NCI-H2107 treated with DMSO at 0.1 percent for 48 hours (cell line): Measurements from ENCODE around the gene SLC7A4.
"Not testable (repeated sequence)": the region's sequence is repeated elsewhere in the genome, so short reads cannot be mapped to it uniquely, and the experiment has no call there.

ENCODE experiments used
- DNase-seq: peaks from one replicate; lab custom pipeline; 2025; ENCODE audit not compliant: unreplicated experiment; lab: John Stamatoyannopoulos, UW

The SLC7A4 gene

GRCh38 chr22:21043860-21044535 is 11.6 kb upstream of the SLC7A4 start:
- DNase-seq: no peak

GRCh38 chr22:21042978-21043859 is 10.9 kb upstream of the SLC7A4 start:
- DNase-seq: no peak

- DNase-seq: no peak
Measured at GRCh38 chr22:21041937-21042336, 9.6 kb upstream of the SLC7A4 start.

GRCh38 chr22:21039158-21039557 is 6.8 kb upstream of the SLC7A4 start:
- not testable (repeated sequence) for DNase-seq

- no peak for DNase-seq
Measured at GRCh38 chr22:21038405-21038804, 6.0 kb upstream of the SLC7A4 start.

GRCh38 chr22:21034989-21035388 is 2.6 kb upstream of the SLC7A4 start:
- DNase-seq: no peak

GRCh38 chr22:21033895-21034294 is 1.5 kb upstream of the SLC7A4 start:
- DNase-seq: no peak

- no peak for DNase-seq
Measured at GRCh38 chr22:21032868-21033688, 717 bp upstream of the SLC7A4 start.

GRCh38 chr22:21031545-21032036 is 770 bp downstream of the SLC7A4 start:
- no peak for DNase-seq

GRCh38 chr22:21030621-21031544 is 1.5 kb downstream of the SLC7A4 start:
- DNase-seq: no peak

- no peak for DNase-seq
Measured at GRCh38 chr22:21030032-21030431, 2.3 kb downstream of the SLC7A4 start.

GRCh38 chr22:21029486-21030025 is 2.8 kb downstream of the SLC7A4 start:
- DNase-seq: no peak

GRCh38 chr22:21028277-21029251 is 3.8 kb downstream of the SLC7A4 start:
- DNase-seq: no peak

- no peak for DNase-seq
Measured at GRCh38 chr22:21026783-21027692, 5.3 kb downstream of the SLC7A4 start.

GRCh38 chr22:21025763-21026755 is 6.3 kb downstream of the SLC7A4 start:
- no peak for DNase-seq

GRCh38 chr22:21025266-21025665 is 7.1 kb downstream of the SLC7A4 start:
- DNase-seq: no peak
